ENCODE data around the gene GALNT10.

- TF ChIP-seq CTCF (IDR thresholded peaks at IDR 0.05) (no peak), NFYB (CRISPR knock-in tag; conservative IDR thresholded peaks at IDR 0.05; ENCODE audit: low read depth) (no peak), USF2 (CRISPR knock-in tag; IDR thresholded peaks at IDR 0.05) (no peak), CREB1 (CRISPR knock-in tag; IDR thresholded peaks at IDR 0.05) (no peak), ELF4 (CRISPR knock-in tag; IDR thresholded peaks at IDR 0.05; ENCODE audit: low read depth) (no peak), ETV6 (CRISPR knock-in tag; IDR thresholded peaks at IDR 0.05) (no peak), ZNF416 (CRISPR knock-in tag; IDR thresholded peaks at IDR 0.05) (no peak), NFE2L1 (CRISPR knock-in tag; IDR thresholded peaks at IDR 0.05) (no peak), NR1H2 (CRISPR knock-in tag; IDR thresholded peaks at IDR 0.05) (no peak)
- TF ChIP-seq, protein P1, sequence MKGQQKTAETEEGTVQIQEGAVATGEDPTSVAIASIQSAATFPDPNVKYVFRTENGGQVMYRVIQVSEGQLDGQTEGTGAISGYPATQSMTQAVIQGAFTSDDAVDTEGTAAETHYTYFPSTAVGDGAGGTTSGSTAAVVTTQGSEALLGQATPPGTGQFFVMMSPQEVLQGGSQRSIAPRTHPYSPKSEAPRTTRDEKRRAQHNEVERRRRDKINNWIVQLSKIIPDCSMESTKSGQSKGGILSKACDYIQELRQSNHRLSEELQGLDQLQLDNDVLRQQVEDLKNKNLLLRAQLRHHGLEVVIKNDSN (CRISPR knock-in tag; IDR thresholded peaks at IDR 0.05) = no peak
- TF ChIP-seq, protein P2, sequence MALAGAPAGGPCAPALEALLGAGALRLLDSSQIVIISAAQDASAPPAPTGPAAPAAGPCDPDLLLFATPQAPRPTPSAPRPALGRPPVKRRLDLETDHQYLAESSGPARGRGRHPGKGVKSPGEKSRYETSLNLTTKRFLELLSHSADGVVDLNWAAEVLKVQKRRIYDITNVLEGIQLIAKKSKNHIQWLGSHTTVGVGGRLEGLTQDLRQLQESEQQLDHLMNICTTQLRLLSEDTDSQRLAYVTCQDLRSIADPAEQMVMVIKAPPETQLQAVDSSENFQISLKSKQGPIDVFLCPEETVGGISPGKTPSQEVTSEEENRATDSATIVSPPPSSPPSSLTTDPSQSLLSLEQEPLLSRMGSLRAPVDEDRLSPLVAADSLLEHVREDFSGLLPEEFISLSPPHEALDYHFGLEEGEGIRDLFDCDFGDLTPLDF (CRISPR knock-in tag; IDR thresholded peaks at IDR 0.05) = no peak
- TF ChIP-seq, protein P3, sequence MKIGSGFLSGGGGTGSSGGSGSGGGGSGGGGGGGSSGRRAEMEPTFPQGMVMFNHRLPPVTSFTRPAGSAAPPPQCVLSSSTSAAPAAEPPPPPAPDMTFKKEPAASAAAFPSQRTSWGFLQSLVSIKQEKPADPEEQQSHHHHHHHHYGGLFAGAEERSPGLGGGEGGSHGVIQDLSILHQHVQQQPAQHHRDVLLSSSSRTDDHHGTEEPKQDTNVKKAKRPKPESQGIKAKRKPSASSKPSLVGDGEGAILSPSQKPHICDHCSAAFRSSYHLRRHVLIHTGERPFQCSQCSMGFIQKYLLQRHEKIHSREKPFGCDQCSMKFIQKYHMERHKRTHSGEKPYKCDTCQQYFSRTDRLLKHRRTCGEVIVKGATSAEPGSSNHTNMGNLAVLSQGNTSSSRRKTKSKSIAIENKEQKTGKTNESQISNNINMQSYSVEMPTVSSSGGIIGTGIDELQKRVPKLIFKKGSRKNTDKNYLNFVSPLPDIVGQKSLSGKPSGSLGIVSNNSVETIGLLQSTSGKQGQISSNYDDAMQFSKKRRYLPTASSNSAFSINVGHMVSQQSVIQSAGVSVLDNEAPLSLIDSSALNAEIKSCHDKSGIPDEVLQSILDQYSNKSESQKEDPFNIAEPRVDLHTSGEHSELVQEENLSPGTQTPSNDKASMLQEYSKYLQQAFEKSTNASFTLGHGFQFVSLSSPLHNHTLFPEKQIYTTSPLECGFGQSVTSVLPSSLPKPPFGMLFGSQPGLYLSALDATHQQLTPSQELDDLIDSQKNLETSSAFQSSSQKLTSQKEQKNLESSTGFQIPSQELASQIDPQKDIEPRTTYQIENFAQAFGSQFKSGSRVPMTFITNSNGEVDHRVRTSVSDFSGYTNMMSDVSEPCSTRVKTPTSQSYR (CRISPR knock-in tag; IDR thresholded peaks at IDR 0.05) = no peak
- TF ChIP-seq, protein P4, sequence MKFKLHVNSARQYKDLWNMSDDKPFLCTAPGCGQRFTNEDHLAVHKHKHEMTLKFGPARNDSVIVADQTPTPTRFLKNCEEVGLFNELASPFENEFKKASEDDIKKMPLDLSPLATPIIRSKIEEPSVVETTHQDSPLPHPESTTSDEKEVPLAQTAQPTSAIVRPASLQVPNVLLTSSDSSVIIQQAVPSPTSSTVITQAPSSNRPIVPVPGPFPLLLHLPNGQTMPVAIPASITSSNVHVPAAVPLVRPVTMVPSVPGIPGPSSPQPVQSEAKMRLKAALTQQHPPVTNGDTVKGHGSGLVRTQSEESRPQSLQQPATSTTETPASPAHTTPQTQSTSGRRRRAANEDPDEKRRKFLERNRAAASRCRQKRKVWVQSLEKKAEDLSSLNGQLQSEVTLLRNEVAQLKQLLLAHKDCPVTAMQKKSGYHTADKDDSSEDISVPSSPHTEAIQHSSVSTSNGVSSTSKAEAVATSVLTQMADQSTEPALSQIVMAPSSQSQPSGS (CRISPR knock-in tag; IDR thresholded peaks at IDR 0.05; ENCODE audit: borderline replicate concordance, low read depth) = no peak
- TF ChIP-seq, protein P5, sequence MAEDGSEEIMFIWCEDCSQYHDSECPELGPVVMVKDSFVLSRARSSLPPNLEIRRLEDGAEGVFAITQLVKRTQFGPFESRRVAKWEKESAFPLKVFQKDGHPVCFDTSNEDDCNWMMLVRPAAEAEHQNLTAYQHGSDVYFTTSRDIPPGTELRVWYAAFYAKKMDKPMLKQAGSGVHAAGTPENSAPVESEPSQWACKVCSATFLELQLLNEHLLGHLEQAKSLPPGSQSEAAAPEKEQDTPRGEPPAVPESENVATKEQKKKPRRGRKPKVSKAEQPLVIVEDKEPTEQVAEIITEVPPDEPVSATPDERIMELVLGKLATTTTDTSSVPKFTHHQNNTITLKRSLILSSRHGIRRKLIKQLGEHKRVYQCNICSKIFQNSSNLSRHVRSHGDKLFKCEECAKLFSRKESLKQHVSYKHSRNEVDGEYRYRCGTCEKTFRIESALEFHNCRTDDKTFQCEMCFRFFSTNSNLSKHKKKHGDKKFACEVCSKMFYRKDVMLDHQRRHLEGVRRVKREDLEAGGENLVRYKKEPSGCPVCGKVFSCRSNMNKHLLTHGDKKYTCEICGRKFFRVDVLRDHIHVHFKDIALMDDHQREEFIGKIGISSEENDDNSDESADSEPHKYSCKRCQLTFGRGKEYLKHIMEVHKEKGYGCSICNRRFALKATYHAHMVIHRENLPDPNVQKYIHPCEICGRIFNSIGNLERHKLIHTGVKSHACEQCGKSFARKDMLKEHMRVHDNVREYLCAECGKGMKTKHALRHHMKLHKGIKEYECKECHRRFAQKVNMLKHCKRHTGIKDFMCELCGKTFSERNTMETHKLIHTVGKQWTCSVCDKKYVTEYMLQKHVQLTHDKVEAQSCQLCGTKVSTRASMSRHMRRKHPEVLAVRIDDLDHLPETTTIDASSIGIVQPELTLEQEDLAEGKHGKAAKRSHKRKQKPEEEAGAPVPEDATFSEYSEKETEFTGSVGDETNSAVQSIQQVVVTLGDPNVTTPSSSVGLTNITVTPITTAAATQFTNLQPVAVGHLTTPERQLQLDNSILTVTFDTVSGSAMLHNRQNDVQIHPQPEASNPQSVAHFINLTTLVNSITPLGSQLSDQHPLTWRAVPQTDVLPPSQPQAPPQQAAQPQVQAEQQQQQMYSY (CRISPR knock-in tag; IDR thresholded peaks at IDR 0.05) = no peak
Measured at GRCh38 chr5:154374264-154374663, 183.7 kb downstream of the GALNT10 start.

Data from WTC11 (cell line).